HFFc6 (cell line): ENCODE results near the gene LKAAEAR1. TPM values are rescaled to one million over a fixed set of nuclear protein-coding genes. Genes with fewer than 3 reads are reported as not detected.
A peak's percentile ranks its signal among the peaks of the same experiment; 100 is the strongest.

Experiments used
- DNase-seq: peaks from one replicate; pipeline ENCODE4 v3.0.0-alpha.2; 2018
- H3K27ac Mint-ChIP-seq: 2 replicates; pipeline ENCODE4 v1.8.0; 2020; ENCODE audit warnings: mild to moderate bottlenecking, mixed read lengths
- H3K27me3 Mint-ChIP-seq: 2 replicates; pipeline ENCODE4 v1.8.0; 2021; ENCODE audit warnings: mild to moderate bottlenecking, moderate library complexity, mixed read lengths; ENCODE audit not compliant: insufficient read depth
- H3K36me3 Mint-ChIP-seq: 2 replicates; pipeline ENCODE4 v1.8.0; 2021; ENCODE audit warnings: low read depth, mixed read lengths
- H3K4me1 Mint-ChIP-seq: 2 replicates; pipeline ENCODE4 v1.8.0; 2020; ENCODE audit warnings: low read depth, mixed read lengths
- H3K4me3 Mint-ChIP-seq: 2 replicates; pipeline ENCODE4 v1.8.0; 2020; ENCODE audit warnings: mild to moderate bottlenecking, moderate library complexity, mixed read lengths
- H3K9me3 Mint-ChIP-seq: 2 replicates; pipeline ENCODE4 v1.8.0; 2020; ENCODE audit warnings: mild to moderate bottlenecking, mixed read lengths
- CTCF ChIP-seq: fragments of 200-600 bp; sonication (generic); IDR thresholded peaks from 2 replicates; pipeline ENCODE4 v1.5.0; 2021; ENCODE audit warnings: antibody characterized with exemption, mild to moderate bottlenecking
- total RNA-seq, 6 experiments: library from RNA; stranded (reverse); fragmentation: NEBNext Ultra II Directional; extraction: Animal tissue kit (Norgen Biotek cat#: 25700); gene quantifications; 2 replicates in 1 of 6; 3 replicates in 5 of 6; pipeline ENCODE4 v1.2.3, GENCODE V29; 2021

Gene LKAAEAR1
- total RNA-seq, 6 experiments from 2014 or later = not detected

GRCh38 chr20:64045346-64046011, 38.7 kb downstream of the LKAAEAR1 start:
- Mint-ChIP-seq H3K27ac (no peak overlapping the region), H3K27me3 (peaks cover 25% of the 10 kb centered on the region), H3K4me3 (no peak overlapping the region), H3K9me3 (no peaks in the 10 kb centered on the region), H3K4me1 (peaks cover 12% of the 10 kb centered on the region), H3K36me3 (no peaks in the 10 kb centered on the region)
- DNase-seq = no peak
- TF ChIP-seq CTCF = no peak

GRCh38 chr20:64044484-64045247, 39.5 kb downstream of the LKAAEAR1 start:
- H3K4me3 Mint-ChIP-seq = no peak overlapping the region
- peaks cover 12% of the 10 kb centered on the region for H3K4me1 Mint-ChIP-seq
- no peak for TF ChIP-seq CTCF
- peaks cover 31% of the 10 kb centered on the region for H3K27me3 Mint-ChIP-seq
- no peaks in the 10 kb centered on the region for H3K9me3 Mint-ChIP-seq
- H3K36me3 Mint-ChIP-seq = no peaks in the 10 kb centered on the region
- no peak overlapping the region for H3K27ac Mint-ChIP-seq
- DNase-seq = peak; percentile 57

GRCh38 chr20:64043768-64044167, 40.4 kb downstream of the LKAAEAR1 start:
- peaks cover 12% of the 10 kb centered on the region for H3K4me1 Mint-ChIP-seq
- no peaks in the 10 kb centered on the region for H3K36me3 Mint-ChIP-seq
- DNase-seq = no peak
- TF ChIP-seq CTCF = no peak
- H3K27me3 Mint-ChIP-seq = peaks cover 30% of the 10 kb centered on the region
- no peak overlapping the region for H3K4me3 Mint-ChIP-seq
- no peaks in the 10 kb centered on the region for H3K9me3 Mint-ChIP-seq
- no peak overlapping the region for H3K27ac Mint-ChIP-seq

- peaks cover 33% of the 10 kb centered on the region for H3K27me3 Mint-ChIP-seq
- peaks cover 15% of the 10 kb centered on the region for H3K4me1 Mint-ChIP-seq
These were observed 42.0 kb downstream of the LKAAEAR1 start for GRCh38 chr20:64042054-64042781.

GRCh38 chr20:64041781-64042053, 42.5 kb downstream of the LKAAEAR1 start:
- peaks cover 15% of the 10 kb centered on the region for H3K4me1 Mint-ChIP-seq
- no peaks in the 10 kb centered on the region for H3K36me3 Mint-ChIP-seq
- H3K9me3 Mint-ChIP-seq = no peaks in the 10 kb centered on the region
- no peak for TF ChIP-seq CTCF
- no peak overlapping the region for H3K27ac Mint-ChIP-seq
- no peak for DNase-seq
- no peak overlapping the region for H3K4me3 Mint-ChIP-seq
- H3K27me3 Mint-ChIP-seq = peaks cover 30% of the 10 kb centered on the region

More at GRCh38 chr20:64042054-64042781, 42.0 kb downstream of the LKAAEAR1 start:
- DNase-seq = no peak
- H3K4me3 Mint-ChIP-seq = no peak overlapping the region
- H3K9me3 Mint-ChIP-seq = no peaks in the 10 kb centered on the region
- no peaks in the 10 kb centered on the region for H3K36me3 Mint-ChIP-seq
- H3K27ac Mint-ChIP-seq = no peak overlapping the region
- TF ChIP-seq CTCF = no peak
